HG02588 (cell line): ENCODE measurements around the gene BBS1.
"Not testable (repeated sequence)": the region's sequence is repeated elsewhere in the genome, so short reads cannot be mapped to it uniquely, and the experiment has no call there.

Experiments
- ATAC-seq: cut with Tn5 transposase; IDR thresholded peaks from one replicate; pipeline ENCODE4 v1.9.1; 2021; ENCODE audit warnings: mild to moderate bottlenecking, moderate library complexity; ENCODE audit not compliant: unreplicated experiment

The BBS1 gene

DNA sequence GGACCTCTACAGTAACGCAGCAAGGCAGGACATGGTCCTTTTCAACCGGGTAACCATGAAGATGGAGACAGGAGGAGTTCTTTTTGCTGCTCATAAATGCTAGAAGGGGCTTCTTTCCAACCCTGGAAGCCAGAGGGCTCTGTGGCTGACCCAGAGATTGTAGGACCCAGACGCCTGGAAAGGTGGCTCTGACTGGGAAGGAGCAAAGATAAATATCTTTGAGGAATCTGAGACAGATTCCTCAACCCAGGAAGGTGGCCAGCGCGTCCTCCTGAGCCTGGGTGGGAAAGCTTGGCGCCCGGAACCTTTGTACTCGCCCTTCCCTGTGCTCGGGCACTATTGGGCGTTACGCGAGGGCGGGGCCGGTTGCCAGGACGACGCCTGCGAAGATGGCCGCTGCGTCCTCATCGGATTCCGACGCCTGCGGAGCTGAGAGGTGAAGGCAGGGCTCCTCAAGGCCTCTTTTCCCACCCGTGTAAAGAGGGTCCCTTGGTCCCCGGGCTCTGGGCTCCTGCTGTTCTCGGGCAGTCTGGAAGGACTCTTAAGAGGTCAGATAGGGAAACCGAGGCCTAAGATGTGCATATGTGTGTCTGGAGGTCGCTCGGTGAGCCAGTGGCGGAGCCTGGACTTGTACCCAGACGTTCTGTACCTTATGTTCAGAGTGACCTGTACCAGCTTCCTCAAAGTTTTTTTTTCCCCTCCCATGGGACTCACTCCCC lies at the start of gene BBS1:
BBS1 (plus strand) TSS at position 365 of the 719 bp plus-strand sequence; CDS start at position 390, 25 bp downstream.
- peak; percentile 85 for ATAC-seq

DNA sequence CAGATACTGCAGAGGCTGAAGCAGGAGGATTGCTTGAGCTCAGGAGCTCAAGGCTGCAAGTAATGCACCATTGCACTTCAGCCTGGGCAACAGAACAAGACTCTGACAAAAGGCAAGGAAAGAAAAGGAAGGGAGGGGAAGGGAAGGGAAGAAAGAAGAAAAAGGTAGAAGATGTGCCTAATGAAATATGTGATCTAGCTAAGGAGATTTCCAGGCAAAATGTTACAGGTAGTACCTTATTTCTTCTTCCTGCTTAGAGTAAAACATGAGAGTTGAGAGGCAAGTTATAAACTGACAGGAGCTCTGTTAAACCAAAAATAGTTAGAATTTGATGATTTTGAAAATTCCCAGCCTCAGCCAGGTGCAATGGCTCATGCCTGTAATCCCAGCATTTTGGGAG lies 48.4 kb upstream of the BBS1 start:
- ATAC-seq, result no peak

DNA sequence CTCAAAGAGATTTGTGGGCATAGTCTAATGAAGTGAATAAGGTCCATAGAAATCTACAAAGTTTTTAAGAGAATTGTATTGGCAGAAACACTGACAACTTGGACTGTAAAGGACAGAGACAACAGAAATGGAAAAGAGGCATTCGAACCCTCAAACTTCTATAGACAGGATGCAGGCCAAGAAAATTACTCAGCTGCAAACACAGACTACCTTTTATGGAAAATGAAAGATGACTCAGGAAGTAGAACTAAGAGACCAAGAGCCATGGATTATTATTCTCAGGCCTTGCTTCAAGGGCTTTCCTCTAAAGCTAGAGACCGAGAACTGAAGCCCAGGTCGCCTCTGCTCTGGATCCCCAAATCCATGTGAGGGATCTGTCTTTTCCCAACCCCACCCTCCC lies 47.5 kb upstream of the BBS1 start:
- no peak for ATAC-seq

DNA sequence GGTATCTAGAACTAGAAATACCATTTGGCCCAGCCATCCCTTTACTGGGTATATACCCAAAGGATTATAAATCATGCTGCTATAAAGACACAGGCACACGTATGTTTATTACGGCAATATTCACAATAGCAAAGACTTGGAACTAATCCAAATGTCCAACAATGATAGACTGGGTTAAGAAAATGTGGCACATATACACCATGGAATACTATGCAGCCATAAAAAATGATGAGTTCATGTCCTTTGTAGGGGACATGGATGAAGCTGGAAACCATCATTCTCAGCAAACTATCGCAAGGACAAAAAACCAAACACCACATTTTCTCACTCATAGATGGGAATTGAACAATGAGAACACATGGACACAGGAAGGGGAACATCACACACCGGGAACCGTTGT lies 46.3 kb upstream of the BBS1 start:
- ATAC-seq, result not testable (repeated sequence)

DNA sequence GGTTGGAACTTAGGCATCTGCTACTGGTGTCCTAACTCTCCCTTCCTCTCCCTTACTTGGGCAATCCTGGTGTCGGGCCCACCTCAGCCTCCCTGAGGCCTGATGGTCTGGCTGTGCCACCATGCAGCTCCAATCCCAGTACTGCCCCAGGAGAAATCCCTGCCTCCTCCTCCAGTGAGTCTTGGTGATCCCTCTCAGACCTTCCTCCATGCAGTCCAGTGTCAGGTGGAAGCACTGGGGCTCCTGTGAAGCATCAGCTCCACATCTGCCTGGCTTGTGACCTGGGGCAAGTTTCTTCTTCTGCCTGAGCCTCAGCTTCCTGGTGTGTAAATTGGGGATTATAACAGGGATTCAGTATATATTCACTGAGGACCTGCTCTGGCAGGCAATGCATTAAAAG lies 45.5 kb upstream of the BBS1 start:
- no peak for ATAC-seq

DNA sequence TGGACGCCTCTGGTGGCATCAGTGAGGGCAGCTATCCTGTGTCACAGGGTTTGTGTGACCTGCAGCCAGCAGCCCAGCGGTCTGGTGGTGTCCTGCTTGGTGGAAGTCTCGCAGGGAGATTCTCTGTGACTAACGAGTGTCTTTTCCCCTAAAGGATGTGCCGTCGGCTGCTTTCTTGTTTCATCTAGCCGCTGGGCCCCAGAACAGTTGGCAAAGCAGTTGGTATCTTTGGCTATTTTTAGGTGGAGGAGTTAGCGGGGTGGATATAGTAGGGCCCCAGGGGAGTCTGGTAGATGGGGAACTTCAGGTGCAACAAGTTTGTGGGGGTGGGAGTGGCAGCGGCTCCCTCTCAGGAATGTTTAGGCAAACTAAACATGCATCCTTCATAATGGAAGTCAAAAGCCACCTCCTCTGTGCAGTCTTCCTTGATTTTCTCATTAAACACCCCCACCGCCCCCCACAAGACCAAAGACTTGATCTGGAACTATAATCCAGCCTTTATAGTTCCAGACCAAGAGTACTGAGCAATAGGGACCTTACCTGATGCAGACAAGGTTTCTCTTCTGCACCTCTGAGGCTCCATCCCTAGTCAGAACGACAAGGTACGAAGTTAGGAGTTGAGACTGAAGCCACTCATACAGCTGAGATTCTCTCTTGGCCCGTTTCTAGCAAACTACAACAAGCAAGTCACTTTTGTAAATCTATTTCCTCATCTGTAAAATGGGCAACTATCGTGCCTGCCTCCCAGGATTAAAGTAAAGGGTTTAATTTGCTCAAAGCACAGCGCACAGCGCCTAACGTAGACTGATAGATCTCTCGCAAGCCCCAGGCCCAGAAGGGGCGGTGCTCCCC lies 44.8 kb upstream of the BBS1 start:
- no peak for ATAC-seq

DNA sequence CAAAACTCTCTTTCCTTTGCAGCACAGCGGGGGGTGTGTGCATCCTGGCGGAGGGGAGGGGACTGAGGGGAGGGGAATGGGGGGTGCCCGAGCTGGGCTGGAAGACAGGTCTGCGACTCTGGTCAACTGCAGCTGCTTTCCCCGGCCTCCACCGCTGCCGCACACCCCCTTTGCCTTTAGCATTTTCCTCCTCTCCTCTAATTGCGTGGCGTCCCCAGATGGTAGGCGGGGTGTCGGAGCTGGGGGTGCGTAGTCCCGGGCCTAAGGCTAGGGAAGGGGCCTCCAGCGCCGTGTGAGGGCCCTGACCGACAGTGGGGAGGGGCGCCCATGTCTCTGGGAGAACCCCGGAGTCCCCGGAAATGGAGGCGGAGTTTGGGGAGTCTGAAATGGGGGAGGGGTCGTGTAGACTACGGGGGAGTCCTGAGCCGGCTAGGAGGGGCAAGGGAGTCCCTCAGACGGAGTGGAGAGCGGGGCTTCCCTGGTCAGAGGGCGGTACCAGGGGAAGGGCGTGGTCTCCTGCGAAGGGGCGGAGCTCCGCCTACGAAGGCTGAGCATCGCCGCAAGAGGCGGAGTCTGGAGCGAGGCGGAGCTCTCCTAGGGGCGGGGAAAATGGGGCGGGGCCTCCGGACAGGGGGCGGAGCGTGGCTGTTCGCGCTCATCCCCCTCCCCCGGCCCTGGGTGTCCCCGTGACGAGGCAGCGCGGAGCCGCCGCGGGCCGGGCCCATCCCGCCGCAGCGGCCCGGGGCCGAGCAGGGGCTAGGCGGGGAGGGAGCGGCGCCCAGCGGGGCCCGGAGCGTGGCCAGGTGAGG lies 44.0 kb upstream of the BBS1 start, which contains the start of gene PELI3:
PELI3 (plus strand) TSS at position 681 of the 809 bp plus-strand sequence. CDS start 1,224 bp downstream, outside the sequence.
- ATAC-seq, result peak; percentile 82

DNA sequence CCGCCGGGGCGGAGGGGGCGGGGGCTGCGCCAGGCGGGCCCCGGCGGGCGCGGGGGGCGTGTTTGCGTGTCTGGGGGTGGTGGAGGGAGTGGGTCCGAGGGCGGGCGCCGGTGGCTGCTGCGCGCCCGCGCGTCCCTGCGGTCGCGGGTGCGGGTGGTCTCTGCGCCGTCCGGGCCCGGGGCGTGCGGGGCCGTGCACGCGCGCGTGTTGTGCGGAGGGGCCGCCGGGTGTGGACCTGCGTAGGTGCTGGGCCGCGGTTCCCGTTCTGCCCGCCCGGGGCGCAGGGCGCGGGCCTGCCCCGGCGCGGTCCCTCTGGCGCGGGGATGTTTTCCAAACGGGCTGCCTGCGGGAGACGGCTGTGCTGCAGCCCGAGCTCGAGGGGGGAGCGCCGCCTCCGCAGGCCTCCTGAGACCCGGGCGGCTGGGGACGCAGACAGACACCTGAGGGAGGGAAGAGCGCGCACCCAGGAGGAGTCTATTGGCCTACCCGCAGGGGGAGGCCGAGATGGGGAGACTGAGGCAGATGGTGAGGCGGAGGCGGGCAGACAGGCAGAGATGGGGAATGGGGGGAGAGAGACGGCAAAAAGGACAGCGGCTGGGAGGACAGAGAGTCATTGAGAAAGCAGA lies 43.3 kb upstream of the BBS1 start:
- peak; percentile 26 for ATAC-seq

DNA sequence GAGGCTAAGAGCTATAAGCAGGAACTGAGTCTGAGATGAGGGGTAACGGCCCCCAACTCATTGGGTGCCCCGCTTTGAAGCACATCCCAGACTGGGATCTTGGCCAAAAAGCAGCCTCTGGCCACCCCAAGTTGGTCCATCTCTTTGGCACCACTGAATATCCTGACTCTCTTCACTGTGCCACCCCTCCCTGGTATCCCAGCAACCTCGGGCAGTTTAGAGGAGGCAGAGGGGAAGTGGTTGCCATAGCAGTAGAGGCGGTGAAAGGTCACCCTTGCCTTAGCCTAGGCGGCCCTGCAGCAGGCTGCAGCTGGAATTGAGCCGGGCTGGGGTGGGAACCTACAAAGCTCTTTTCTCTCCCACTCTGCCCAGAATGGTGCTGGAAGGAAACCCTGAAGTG lies 42.7 kb upstream of the BBS1 start:
- no peak for ATAC-seq

DNA sequence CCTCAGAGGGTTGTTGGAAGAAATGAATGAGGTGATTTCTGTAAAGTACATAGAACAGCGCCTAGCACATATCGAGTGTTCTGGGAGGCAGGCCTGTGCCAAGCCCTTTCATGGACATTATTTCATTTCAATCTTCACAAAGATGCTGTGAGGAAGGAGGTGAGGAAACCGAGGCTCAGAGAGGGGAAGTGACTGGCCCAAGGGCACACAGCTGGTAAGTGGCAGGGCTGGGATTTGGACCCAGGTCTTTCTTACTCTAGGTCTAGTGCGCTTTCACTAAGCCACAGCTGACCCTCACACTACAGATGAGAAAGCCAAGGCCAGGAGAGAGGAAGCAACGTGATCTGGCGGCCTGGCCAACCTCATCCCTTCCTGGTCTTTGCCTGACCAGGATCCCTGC lies 41.7 kb upstream of the BBS1 start:
- no peak for ATAC-seq

DNA sequence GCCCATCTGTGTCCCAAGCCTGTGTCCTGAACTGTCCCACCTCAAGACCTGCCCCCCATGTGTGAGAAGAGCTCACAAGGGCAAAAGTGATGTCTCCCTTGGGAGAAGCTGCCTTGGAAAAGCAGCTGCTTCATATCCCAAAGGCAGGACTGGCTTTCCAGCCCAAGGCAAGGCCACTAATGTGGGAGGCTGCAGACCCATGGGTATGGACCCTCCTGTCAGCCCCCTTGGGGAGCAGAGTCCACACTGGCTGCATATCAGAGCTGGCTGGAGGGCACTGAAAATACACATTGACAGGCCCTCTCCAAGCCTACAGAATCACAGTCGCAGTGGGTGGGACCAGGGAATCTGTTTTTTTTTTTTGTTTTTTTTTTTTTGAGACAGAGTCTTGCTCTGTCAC lies 41.0 kb upstream of the BBS1 start:
- no peak for ATAC-seq

DNA sequence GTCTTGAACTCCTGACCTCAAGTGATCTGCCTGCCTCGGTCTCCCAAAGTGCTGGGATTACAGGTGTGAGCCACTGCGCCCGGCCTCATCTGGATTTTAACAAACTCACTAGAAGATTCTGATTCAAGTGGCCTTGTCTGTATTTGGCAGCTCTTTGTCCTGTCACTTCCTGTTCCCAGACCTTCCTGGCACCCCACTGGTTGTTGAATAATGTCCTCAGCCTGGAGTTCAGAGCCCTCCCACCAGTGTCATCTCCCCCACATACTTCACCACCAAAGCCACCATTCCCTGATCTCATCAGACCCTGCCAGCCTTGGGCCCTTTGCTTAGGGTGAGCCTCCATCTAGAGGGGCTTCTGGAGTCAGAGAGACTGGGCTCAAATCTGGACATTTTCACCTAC lies 40.4 kb upstream of the BBS1 start:
- ATAC-seq, result no peak

DNA sequence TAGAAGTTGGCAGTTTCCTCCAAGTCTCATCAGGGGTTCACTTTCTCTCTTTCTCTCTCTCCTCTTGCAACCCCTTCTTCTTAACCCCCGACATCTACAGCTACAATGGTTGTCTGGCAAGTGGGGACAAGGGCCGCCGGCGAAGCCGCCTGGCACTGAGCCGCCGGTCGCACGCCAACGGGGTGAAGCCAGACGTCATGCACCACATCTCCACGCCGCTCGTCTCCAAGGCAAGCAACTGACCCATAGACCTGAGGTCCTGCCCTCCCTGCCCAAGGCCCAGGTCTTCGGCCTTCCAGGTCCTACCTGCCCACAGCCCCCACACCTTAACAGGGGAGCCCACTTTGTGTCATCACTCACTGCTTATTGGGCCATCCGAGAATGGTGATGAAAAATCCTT lies 39.3 kb upstream of the BBS1 start:
- ATAC-seq, result no peak

DNA sequence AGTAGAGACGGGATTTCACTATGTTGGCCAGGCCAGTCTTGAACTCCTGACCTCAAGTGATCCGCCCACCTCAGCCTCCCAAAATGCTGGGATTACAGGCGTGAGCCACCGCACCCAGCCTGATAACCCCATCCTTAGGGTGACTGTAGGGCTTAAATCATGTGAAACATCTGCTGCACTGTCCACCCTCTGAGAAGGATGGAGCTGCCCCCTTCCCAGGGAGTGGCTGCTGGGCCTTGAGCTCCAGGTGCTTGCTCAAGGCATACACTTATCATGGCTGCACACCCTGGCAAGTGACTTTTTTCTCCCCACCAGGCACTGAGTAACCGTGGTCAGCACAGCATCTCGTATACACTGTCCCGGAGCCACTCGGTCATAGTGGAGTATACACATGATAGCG lies 38.4 kb upstream of the BBS1 start:
- ATAC-seq, result no peak

DNA sequence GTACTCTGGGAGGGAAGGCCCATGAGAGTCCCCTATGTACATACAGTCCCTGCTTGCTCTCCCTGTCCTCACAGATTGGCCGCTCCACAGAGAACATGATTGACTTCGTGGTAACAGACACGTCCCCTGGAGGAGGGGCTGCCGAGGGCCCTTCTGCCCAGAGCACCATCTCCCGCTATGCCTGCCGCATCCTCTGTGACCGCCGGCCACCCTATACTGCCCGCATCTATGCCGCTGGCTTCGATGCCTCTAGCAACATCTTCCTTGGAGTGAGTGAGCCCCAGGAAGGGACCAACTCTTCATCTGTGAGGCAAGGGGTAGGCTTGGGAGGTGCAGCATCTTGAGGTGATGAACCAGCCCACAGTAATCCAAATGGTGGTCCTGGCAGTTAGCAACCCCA lies 37.3 kb upstream of the BBS1 start:
- no peak for ATAC-seq

DNA sequence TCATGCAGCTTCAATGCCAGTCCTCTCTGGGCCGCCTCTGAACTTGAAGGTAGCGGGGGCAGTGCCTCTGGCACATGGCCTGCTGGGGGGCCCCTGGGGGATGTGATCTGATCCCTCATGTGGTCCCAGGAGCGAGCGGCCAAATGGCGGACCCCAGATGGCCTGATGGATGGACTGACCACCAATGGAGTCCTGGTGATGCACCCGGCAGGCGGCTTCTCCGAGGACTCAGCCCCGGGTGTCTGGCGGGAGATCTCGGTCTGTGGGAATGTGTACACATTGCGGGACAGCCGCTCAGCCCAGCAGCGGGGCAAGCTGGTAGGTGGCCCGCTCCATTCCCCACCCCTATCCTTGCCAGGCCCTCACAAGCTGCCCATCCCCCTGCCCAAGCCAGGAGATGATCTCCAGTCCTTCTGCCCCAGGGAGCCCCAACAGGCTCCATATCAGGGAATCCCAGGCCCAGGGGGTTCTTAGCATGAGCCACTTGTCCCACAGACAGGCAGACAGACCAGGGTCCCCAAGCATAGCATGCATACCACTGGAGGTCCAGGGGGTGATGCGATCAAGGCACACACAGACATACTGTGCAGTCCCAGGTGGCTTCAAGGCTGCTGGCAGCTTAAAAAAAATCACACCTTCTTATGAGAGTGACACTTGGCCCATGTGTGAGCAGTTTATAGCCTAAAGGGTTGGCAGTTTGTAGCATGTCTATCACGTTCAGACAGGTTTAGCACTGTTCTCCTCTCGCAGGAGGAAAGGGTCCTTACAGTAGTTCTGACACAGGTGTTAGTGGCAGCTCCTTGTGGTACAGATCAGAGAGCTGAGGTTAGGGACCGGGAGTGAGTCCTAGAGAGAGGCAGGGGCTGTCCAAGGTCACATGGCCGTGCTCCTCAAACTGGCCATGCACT lies 36.6 kb upstream of the BBS1 start:
- no peak for ATAC-seq

DNA sequence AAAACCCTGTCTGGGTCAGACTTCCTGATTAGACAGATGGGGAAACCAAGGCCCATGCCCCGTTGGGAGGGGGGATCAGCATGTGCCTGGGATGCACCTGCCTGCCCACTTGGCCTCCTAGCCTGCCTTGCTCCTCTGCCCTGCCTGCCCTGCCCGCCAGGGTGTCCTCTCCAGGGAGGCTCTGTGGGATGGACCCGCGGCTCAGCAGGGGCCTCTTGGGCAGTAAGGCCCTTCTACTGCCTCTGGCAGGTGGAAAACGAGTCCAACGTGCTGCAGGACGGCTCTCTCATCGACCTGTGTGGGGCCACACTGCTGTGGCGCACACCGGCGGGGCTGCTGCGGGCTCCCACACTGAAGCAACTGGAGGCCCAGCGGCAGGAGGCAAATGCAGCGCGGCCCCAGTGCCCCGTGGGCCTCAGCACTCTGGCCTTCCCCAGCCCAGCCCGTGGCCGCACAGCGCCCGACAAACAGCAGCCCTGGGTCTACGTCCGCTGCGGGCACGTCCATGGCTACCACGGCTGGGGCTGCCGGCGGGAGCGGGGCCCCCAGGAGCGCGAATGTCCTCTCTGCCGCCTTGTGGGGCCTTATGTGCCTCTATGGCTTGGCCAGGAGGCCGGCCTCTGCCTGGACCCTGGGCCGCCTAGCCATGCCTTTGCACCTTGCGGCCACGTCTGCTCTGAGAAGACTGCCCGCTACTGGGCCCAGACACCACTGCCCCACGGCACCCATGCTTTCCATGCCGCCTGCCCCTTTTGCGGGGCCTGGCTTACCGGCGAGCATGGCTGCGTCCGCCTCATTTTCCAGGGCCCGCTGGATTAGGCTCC lies 34.9 kb upstream of the BBS1 start:
- ATAC-seq, result no peak

DNA sequence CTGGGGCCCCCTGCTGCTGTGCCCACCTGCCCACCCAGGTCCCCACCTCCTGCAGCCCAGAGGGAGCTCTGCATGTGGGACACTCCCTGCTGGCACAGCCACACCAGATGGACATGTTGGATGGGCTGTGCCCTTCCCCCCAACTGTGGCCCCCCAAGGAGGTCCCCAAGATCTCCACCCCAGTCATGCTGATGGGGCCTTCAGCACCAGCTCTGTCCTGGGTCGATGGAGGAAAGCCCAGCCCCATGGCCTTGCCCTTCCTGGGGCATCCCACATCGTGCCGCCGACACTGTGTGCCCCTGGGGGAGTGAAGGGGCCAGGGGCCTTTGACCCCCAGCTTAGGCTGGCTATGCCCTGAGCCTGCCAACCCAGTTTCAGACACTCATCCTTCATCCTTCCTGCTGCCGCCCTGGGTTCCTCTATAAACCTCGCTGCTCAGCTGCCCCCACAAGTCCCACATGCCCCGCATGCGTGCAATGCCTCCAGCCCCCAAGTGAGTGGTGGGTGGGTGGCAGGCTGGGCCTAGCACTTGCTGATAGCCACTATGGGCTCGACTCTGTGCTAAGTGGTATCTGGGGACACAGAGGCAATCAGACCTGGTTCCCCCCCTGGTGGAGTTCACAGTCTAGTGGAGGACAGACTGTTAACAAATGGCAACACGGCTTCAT lies 34.1 kb upstream of the BBS1 start:
- no peak for ATAC-seq
